Activated CD4-positive, alpha-beta T cell treated with anti-CD3 and anti-CD28 coated beads, Interleukin-2, Interleukin-4, amounts not matched to agents 100 ng/mL and 50 ng/mL, durations not matched to agents 16 hours and 8 hours (primary cell): Measurements from ENCODE around the gene TMBIM1.
"Not testable (repeated sequence)": the region's sequence is repeated elsewhere in the genome, so short reads cannot be mapped to it uniquely, and the experiment has no call there.

Source experiments
- DNase-seq: peaks from one replicate; pipeline ENCODE4 v3.0.0-alpha.2; 2020; ENCODE audit warnings: low spot score

Gene TMBIM1

GRCh38 chr2:218317835-218318234 is 25.5 kb upstream of the TMBIM1 start:
- DNase-seq = no peak

- DNase-seq = no peak
Measured at GRCh38 chr2:218317303-218317630, 25.0 kb upstream of the TMBIM1 start.

GRCh38 chr2:218315397-218315796 is 23.1 kb upstream of the TMBIM1 start:
- DNase-seq = no peak

GRCh38 chr2:218314764-218315163 is 22.5 kb upstream of the TMBIM1 start:
- DNase-seq = not testable (repeated sequence)

GRCh38 chr2:218313356-218313755 is 21.1 kb upstream of the TMBIM1 start:
- no peak for DNase-seq

- no peak for DNase-seq
Measured at GRCh38 chr2:218312267-218312756, 20.0 kb upstream of the TMBIM1 start.

- DNase-seq = not testable (repeated sequence)
Measured at GRCh38 chr2:218311541-218312266, 19.4 kb upstream of the TMBIM1 start.

- no peak for DNase-seq
Measured at GRCh38 chr2:218310853-218311540, 18.7 kb upstream of the TMBIM1 start.

GRCh38 chr2:218307415-218308090 is 15.2 kb upstream of the TMBIM1 start:
- no peak for DNase-seq

GRCh38 chr2:218306184-218306920 is 14.0 kb upstream of the TMBIM1 start:
- no peak for DNase-seq

- DNase-seq = no peak
Measured at GRCh38 chr2:218305383-218305782, 13.1 kb upstream of the TMBIM1 start.

GRCh38 chr2:218301176-218301819 is 9.0 kb upstream of the TMBIM1 start:
- DNase-seq = peak; percentile 93

GRCh38 chr2:218300141-218300540 is 7.8 kb upstream of the TMBIM1 start:
- no peak for DNase-seq

- DNase-seq = no peak
Measured at GRCh38 chr2:218298314-218298875, 6.1 kb upstream of the TMBIM1 start.

- no peak for DNase-seq
Measured at GRCh38 chr2:218296847-218297246, 4.5 kb upstream of the TMBIM1 start.

- no peak for DNase-seq
Measured at GRCh38 chr2:218296200-218296599, 3.9 kb upstream of the TMBIM1 start.

- no peak for DNase-seq
Measured at GRCh38 chr2:218295029-218295428, 2.7 kb upstream of the TMBIM1 start.

- no peak for DNase-seq
Measured at GRCh38 chr2:218294430-218295022, 2.2 kb upstream of the TMBIM1 start.

GRCh38 chr2:218293715-218294429 is 1.6 kb upstream of the TMBIM1 start:
- DNase-seq = no peak

GRCh38 chr2:218291318-218292047 is 820 bp downstream of the TMBIM1 start:
- DNase-seq = no peak
